Esophagus squamous epithelium (tissue), 5 donors: ENCODE results near the gene ZNF45. TPM values are rescaled to one million over a fixed set of nuclear protein-coding genes. Genes with fewer than 3 reads are reported as not detected.

Experiments
- DNase-seq: peaks from one replicate; lab custom pipeline; 2025; lab: John Stamatoyannopoulos, UW
- H3K27ac ChIP-seq, 4 donors: fragments of 200-600 bp; sonication (generic); one replicate each; pipeline ENCODE4 v1.5.1; 2016 to 2019; ENCODE audit warnings: mild to moderate bottlenecking in 1 of 4
- H3K27me3 ChIP-seq, 4 donors: fragments of 200-600 bp; sonication (generic); 1 replicate in 3 of 4; 2 replicates in 1 of 4; pipeline versions ENCODE4 v1.5.1 to v1.6.0; 2017 to 2021; ENCODE audit warnings: antibody characterized with exemption in 1 of 4
- H3K36me3 ChIP-seq, 3 donors: fragments of 200-600 bp; sonication (generic); one replicate each; pipeline ENCODE4 v1.5.1; 2016 to 2019
- H3K4me1 ChIP-seq, 3 donors: fragments of 200-600 bp; sonication (generic); one replicate each; pipeline ENCODE4 v1.5.1; 2017 to 2019
- H3K4me3 ChIP-seq, 4 donors: fragments of 200-600 bp; sonication (generic); 1 replicate in 3 of 4; 2 replicates in 1 of 4; pipeline ENCODE4 v1.5.1; 2016 to 2019; ENCODE audit warnings: mild to moderate bottlenecking in 2 of 4, moderate library complexity in 1 of 4
- H3K9me3 ChIP-seq, 3 donors: fragments of 200-600 bp; sonication (generic); one replicate each; pipeline ENCODE4 v1.5.1; 2016 to 2019
- CTCF ChIP-seq, 6 experiments: fragments of 450-650 bp in 4 of 6; fragments of 200-600 bp in 2 of 6; sonication (generic) in 2 of 6; IDR thresholded peaks; one replicate each; pipeline ENCODE4 v1.5.1; 2016 to 2019; ENCODE audit warnings: antibody characterized with exemption in 6 of 6, mild to moderate bottlenecking in 4 of 6, moderate library complexity in 4 of 6
- POLR2A ChIP-seq, 4 donors: fragments of 450-650 bp; IDR thresholded peaks; one replicate each; pipeline ENCODE4 v1.6.1; 2017; ENCODE audit warnings: antibody characterized with exemption in 4 of 4, mild to moderate bottlenecking in 4 of 4, moderate library complexity in 3 of 4
- WGBS, 2 donors: methylation state at CpG; one replicate each; pipeline ENCODE4 v1.1.5; 2018; 5-methylcytosine and 5-hydroxymethylcytosine counted together
- intact Hi-C: fragments of 100-400 bp; cut with DNase I; formaldehyde crosslinking; loops from one replicate; pipeline ENCODE4 v1.15.0; 2022
- total RNA-seq, 4 donors: library from RNA; depleted of rRNA; stranded (reverse); fragments of >200 nt; gene quantifications; one replicate each; pipeline ENCODE4 v1.1.0, GENCODE V29; 2016
- donor health status: DM: yes; HTN: yes; CAD: no.

The ZNF45 gene
- total RNA-seq, 4 donors from 2014 or later = 5.0 to 8.4 (median 6.4) TPM

GRCh38 chr19:43913383-43913782, 21.7 kb downstream of the ZNF45 start:
- TF ChIP-seq CTCF (IDR thresholded peaks at IDR 0.05) (no peak), POLR2A (IDR thresholded peaks at IDR 0.05) (no peak)
- 98 to 100% methylated on average over 7 of the region's 7 CpGs for WGBS, 2 donors
- H3K36me3 ChIP-seq = peaks cover 34 to 54% (median 41%) of the 10 kb centered on the region in 3 donors

GRCh38 chr19:43910884-43911283, 24.2 kb downstream of the ZNF45 start:
- Histone ChIP-seq H3K9me3 (peaks cover 8 to 97% (median 82%) of the 10 kb centered on the region in 3 donors), H3K27me3 (no peaks in the 10 kb centered on the region), H3K36me3 (peaks cover 20 to 29% (median 22%) of the 10 kb centered on the region in 3 donors), H3K4me3 (no peak overlapping the region), H3K27ac (no peak overlapping the region), H3K4me1 (no peaks in the 10 kb centered on the region)
- DNase-seq = no peak
- intact Hi-C loops = no loop called here
- TF ChIP-seq POLR2A (IDR thresholded peaks at IDR 0.05) (no peak), CTCF (IDR thresholded peaks at IDR 0.05) (no peak)

More at GRCh38 chr19:43913383-43913782, 21.7 kb downstream of the ZNF45 start:
- intact Hi-C loops = no loop called here
- H3K27me3 ChIP-seq = no peaks in the 10 kb centered on the region
- H3K4me3 ChIP-seq = peak overlapping the region in 1 of 4 donors; percentile 7
- no peak overlapping the region for H3K27ac ChIP-seq
- DNase-seq = no peak
- peaks cover 8 to 99% (median 95%) of the 10 kb centered on the region in 3 donors for H3K9me3 ChIP-seq
- H3K4me1 ChIP-seq = no peaks in the 10 kb centered on the region

GRCh38 chr19:43908659-43909058, 26.4 kb downstream of the ZNF45 start:
- H3K36me3 ChIP-seq = peaks cover 0 to 7% (median 0%) of the 10 kb centered on the region in 3 donors
- TF ChIP-seq CTCF (IDR thresholded peaks at IDR 0.05) = no peak
- no peak for TF ChIP-seq POLR2A (IDR thresholded peaks at IDR 0.05)
- no peaks in the 10 kb centered on the region for H3K27me3 ChIP-seq
- H3K9me3 ChIP-seq = peaks cover 2 to 97% (median 64%) of the 10 kb centered on the region in 3 donors
- no peaks in the 10 kb centered on the region for H3K4me1 ChIP-seq
- WGBS, 2 donors = 75 to 100% methylated on average over 1 of the region's 1 CpG
- no peak for DNase-seq
- no peak overlapping the region for H3K27ac ChIP-seq
- no peak overlapping the region for H3K4me3 ChIP-seq
- intact Hi-C loops = no loop called here

GRCh38 chr19:43906774-43907173, 28.3 kb downstream of the ZNF45 start:
- intact Hi-C loops = no loop called here
- no peak for DNase-seq
- H3K4me1 ChIP-seq = peaks cover 0 to 4% (median 0%) of the 10 kb centered on the region in 3 donors
- no peak for TF ChIP-seq CTCF (IDR thresholded peaks at IDR 0.05)
- TF ChIP-seq POLR2A (IDR thresholded peaks at IDR 0.05) = no peak
- no peaks in the 10 kb centered on the region for H3K36me3 ChIP-seq
- peaks cover 0 to 91% (median 50%) of the 10 kb centered on the region in 3 donors for H3K9me3 ChIP-seq
- WGBS, 2 donors = 89 to 94% methylated on average over 2 of the region's 2 CpGs
- H3K4me3 ChIP-seq = no peak overlapping the region
- H3K27ac ChIP-seq = no peak overlapping the region
- H3K27me3 ChIP-seq = no peaks in the 10 kb centered on the region

GRCh38 chr19:43905897-43906296, 29.2 kb downstream of the ZNF45 start:
- no peaks in the 10 kb centered on the region for H3K27me3 ChIP-seq
- WGBS, 2 donors = 93 to 94% methylated on average over 5 of the region's 5 CpGs
- TF ChIP-seq POLR2A (IDR thresholded peaks at IDR 0.05) = no peak
- TF ChIP-seq CTCF (IDR thresholded peaks at IDR 0.05) = no peak
- DNase-seq = no peak
- intact Hi-C loops = no loop called here
- H3K4me1 ChIP-seq = peaks cover 0 to 4% (median 0%) of the 10 kb centered on the region in 3 donors
- H3K9me3 ChIP-seq = peaks cover 0 to 86% (median 41%) of the 10 kb centered on the region in 3 donors
- H3K27ac ChIP-seq = no peak overlapping the region
- no peak overlapping the region for H3K4me3 ChIP-seq
- H3K36me3 ChIP-seq = no peaks in the 10 kb centered on the region
